HUES6 (cell line): ENCODE data around the gene CDC25B.

Experiments
- H3K27ac ChIP-seq: 2 replicates; pipeline ENCODE4 v1.7.0; 2013; ENCODE audit warnings: low read depth, mild to moderate bottlenecking, low read length, inconsistent platforms
- H3K27me3 ChIP-seq: 2 replicates; pipeline ENCODE4 v1.6.1; 2013; ENCODE audit warnings: low read length; ENCODE audit not compliant: control insufficient read depth, insufficient read depth
- H3K36me3 ChIP-seq: 2 replicates; pipeline ENCODE4 v1.6.1; 2013; ENCODE audit warnings: low read length; ENCODE audit not compliant: control insufficient read depth, insufficient read depth
- H3K4me1 ChIP-seq: 2 replicates; pipeline ENCODE4 v1.6.1; 2013; ENCODE audit warnings: low read length; ENCODE audit not compliant: control insufficient read depth, insufficient read depth
- H3K4me3 ChIP-seq: 2 replicates; pipeline ENCODE4 v1.5.1; 2013; ENCODE audit warnings: low read depth, low read length
- H3K9ac ChIP-seq: one replicate; pipeline ENCODE4 v1.6.1; 2013; ENCODE audit warnings: mild to moderate bottlenecking, low read length
- H3K9me3 ChIP-seq: 2 replicates; pipeline ENCODE4 v1.6.1; 2013; ENCODE audit warnings: low read depth, low read length; ENCODE audit not compliant: control insufficient read depth, insufficient read depth

Gene CDC25B

GRCh38 chr20:3812259-3812681, 16.2 kb downstream of the CDC25B start:
- Histone ChIP-seq H3K36me3 (no peaks in the 10 kb centered on the region), H3K9ac (no peak overlapping the region), H3K27ac (no peak overlapping the region), H3K27me3 (no peaks in the 10 kb centered on the region), H3K9me3 (no peaks in the 10 kb centered on the region), H3K4me1 (peaks cover 31% of the 10 kb centered on the region), H3K4me3 (no peak overlapping the region)

- no peak overlapping the region for H3K27ac ChIP-seq
Observed at GRCh38 chr20:3812975-3813847, 17.1 kb downstream of the CDC25B start.

DNA sequence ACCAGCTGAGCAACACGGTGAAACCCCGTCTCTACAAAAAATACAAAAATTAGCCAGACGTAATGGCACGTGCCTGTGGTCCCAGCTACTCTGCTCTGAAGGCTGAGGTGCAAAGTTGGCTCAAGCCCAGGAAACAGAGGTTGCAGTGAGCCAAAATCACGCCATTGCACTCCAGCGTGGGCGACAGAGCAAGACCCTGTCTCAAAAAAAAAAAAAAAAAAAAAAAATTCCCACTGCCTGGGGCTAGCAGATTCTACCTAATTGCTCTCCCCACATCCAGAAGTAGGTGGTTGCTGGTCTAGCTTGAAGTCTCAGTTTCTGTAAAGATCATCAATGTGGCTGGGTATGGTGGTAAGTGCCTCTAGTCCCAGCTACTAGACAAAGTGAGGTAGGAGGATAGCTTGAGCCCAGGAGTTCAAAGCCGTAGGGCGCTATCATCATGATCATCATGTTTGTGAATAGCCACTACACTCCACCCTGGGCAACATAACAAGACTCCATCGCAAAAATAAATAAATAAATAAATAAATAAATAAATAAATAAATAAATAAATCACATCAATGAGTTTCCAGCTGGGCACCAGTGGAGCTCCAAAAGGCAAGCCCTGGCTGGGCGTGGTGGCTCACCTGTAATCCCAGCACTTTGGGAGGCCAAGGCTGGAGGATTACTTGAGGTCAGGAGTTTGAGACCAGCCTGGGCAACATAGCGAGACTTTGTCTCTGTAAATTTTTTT, 17.9 kb downstream of the CDC25B start:
- peaks cover 25% of the 10 kb centered on the region for H3K4me1 ChIP-seq
- H3K9ac ChIP-seq = no peak overlapping the region
- no peaks in the 10 kb centered on the region for H3K36me3 ChIP-seq
- H3K27ac ChIP-seq = no peak overlapping the region
- no peaks in the 10 kb centered on the region for H3K9me3 ChIP-seq
- H3K4me3 ChIP-seq = no peak overlapping the region
- H3K27me3 ChIP-seq = no peaks in the 10 kb centered on the region

More at GRCh38 chr20:3812975-3813847, 17.1 kb downstream of the CDC25B start:
- Histone ChIP-seq H3K9ac (no peak overlapping the region), H3K9me3 (no peaks in the 10 kb centered on the region), H3K4me3 (no peak overlapping the region), H3K36me3 (no peaks in the 10 kb centered on the region), H3K4me1 (peaks cover 24% of the 10 kb centered on the region), H3K27me3 (no peaks in the 10 kb centered on the region)

DNA sequence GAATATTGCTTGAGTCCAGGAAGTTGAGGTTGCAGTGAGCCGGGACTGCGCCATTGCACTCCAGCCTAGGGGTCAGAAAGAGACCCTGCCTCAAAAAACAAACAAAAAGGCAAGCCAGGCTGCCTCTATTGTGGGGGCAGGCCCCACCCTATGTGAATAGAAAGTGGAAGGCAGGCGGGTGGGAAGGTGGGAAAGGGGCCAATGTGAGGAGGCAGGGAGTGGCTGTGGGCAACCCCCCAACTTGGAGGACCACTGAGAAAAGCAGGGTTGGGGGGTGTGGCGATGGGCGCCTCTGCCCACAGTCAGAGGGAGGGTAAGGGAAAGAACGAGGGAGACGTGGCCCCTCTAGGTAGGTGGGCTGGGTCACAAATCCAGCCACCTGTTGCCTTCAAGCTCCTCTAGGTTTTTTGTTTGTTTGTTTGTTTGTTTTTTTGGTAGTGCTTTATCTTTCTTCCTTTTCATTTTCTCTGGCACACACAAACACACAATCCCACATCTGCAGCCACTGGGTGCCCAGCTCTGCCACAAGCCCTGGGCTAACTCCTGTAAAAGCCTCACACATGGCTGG, 18.9 kb downstream of the CDC25B start:
- Histone ChIP-seq H3K27ac (no peak overlapping the region), H3K4me3 (no peak overlapping the region), H3K9ac (no peak overlapping the region), H3K9me3 (no peaks in the 10 kb centered on the region), H3K36me3 (no peaks in the 10 kb centered on the region), H3K4me1 (peaks cover 25% of the 10 kb centered on the region), H3K27me3 (no peaks in the 10 kb centered on the region)

GRCh38 chr20:3815703-3816315, 19.7 kb downstream of the CDC25B start:
- H3K4me1 ChIP-seq = peaks cover 25% of the 10 kb centered on the region
- H3K27ac ChIP-seq = no peak overlapping the region
- no peak overlapping the region for H3K4me3 ChIP-seq
- H3K9ac ChIP-seq = no peak overlapping the region
- no peaks in the 10 kb centered on the region for H3K27me3 ChIP-seq
- H3K9me3 ChIP-seq = no peaks in the 10 kb centered on the region
- no peaks in the 10 kb centered on the region for H3K36me3 ChIP-seq

- Histone ChIP-seq H3K27me3 (no peaks in the 10 kb centered on the region), H3K9ac (no peak overlapping the region), H3K27ac (no peak overlapping the region), H3K36me3 (peaks cover 4% of the 10 kb centered on the region), H3K4me3 (no peak overlapping the region), H3K9me3 (no peaks in the 10 kb centered on the region), H3K4me1 (peaks cover 14% of the 10 kb centered on the region)
Observed at GRCh38 chr20:3818155-3819151, 22.3 kb downstream of the CDC25B start.

- Histone ChIP-seq H3K4me3 (peak overlapping the region; percentile 78), H3K27ac (no peak overlapping the region; the same call in 1 of the 2 replicates), H3K9me3 (no peaks in the 10 kb centered on the region), H3K27me3 (no peaks in the 10 kb centered on the region), H3K36me3 (peaks cover 4% of the 10 kb centered on the region), H3K4me1 (peaks cover 14% of the 10 kb centered on the region), H3K9ac (peak overlapping the region; percentile 91)
Observed at GRCh38 chr20:3819411-3820047, 23.4 kb downstream of the CDC25B start.

GRCh38 chr20:3820048-3820900, 24.2 kb downstream of the CDC25B start, which contains the start of gene AP5S1:
Gene AP5S1 (plus strand): TSS chr20:3820547. CDS start chr20:3822118, 1,571 bp downstream.
- H3K36me3 ChIP-seq = peaks cover 4% of the 10 kb centered on the region
- peaks cover 14% of the 10 kb centered on the region for H3K4me1 ChIP-seq
- H3K4me3 ChIP-seq = peak within 1 kb of the TSS; percentile 78
- peak within 1 kb of the TSS; percentile 91 for H3K9ac ChIP-seq
- no peaks in the 10 kb centered on the region for H3K27me3 ChIP-seq
- H3K27ac ChIP-seq = peak within 1 kb of the TSS; percentile 94
- H3K9me3 ChIP-seq = no peaks in the 10 kb centered on the region
